Activated gamma-delta T cell (primary cell): ENCODE data around the gene PNKP.

Source experiments
- DNase-seq: peaks from one replicate; lab custom pipeline; 2025; lab: John Stamatoyannopoulos, UW
- total RNA-seq, 2 donors: gene quantifications; one replicate each; lab custom pipeline; 2026; lab: John Stamatoyannopoulos, UW

The PNKP gene
- total RNA-seq: 104 to 114 reads per million in 2 donors

DNA sequence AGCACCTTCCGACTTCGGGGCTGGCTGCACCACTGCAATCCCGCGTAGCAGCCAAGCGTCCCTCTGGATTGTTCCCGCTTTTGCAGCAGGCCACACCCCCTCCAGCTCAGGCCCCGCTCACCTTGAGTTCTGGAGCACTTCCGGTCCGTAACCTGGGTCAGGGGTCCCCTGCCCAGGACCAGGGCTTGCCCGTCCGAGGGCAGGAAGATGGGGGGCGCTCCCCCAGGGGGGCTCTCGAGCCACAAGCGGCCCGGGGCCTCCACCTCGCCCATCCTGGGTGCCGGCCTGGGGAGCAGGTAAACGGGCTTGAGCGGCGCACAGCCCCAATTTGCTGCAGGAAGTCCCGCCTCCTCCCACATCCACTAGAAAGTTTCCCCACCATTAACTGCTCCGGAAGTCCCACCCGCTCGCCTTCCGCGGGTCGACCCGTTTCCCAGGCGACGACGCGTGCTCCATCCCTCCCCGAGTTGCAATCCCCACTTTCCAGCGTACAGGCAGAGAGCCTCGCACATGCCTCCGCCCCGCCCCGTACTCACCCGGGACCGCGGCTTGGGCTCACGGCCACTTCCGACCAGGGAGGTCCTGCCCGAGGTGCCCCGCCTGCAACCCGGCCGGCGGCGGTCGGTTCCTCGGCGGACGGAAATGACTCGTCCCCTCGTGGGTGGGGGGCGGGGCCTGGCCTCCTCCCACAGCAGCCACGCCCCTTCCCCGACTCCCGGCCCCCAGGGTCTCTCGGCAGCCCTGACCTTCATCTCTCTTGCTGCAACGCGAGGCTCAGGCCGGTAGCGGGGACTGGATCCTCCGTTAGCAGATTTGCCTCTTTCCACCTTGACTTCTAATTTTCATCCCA is at the start of gene PNKP:
Gene PNKP (minus strand): TSS at position 644 of the 850 bp plus-strand sequence. CDS start 372 bp downstream, at position 272.
- peak; percentile 78 for DNase-seq

GRCh38 chr19:49915271-49915670 is 47.9 kb upstream of the PNKP start:
- no peak for DNase-seq

GRCh38 chr19:49913720-49914119 is 46.3 kb upstream of the PNKP start:
- no peak for DNase-seq

- no peak for DNase-seq
Measured at GRCh38 chr19:49912965-49913685, 45.7 kb upstream of the PNKP start.

DNA sequence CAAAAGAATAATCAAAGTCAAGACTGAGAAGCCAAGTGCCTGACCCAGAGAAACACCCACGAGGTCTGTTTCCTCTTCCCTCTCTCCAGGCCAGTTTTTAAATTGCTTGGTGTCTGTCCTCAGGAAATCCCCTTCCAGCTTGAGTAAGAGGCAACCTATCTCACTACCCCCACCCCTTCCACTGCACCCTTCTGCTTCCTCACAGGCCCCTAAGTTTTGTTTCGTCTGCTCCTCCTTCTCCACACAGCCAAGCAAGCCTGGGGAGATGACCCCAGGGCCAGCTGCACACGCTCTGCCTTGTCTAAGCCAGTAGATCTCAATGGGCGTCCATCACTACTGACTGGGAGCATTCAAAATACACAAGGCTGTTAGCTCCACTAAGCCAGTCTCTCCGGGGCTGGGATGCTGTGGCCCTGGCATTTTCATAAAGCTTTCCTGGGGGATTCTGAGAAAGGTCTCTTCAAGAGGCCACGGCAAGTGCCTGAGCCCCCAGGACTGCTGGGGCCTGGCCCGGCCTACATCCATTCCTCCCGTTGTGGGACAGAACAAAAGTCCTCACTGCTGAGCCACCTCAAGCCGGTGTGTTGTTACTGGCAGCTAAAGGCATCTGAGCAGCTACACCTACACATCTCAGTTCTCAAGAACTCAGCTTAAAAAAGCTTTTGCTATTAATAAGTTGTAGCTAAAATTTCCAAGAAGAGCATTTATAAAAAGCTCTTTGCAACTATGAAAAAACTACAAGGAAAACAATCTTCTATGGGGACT is 44.2 kb upstream of the PNKP start:
- DNase-seq: no peak

DNA sequence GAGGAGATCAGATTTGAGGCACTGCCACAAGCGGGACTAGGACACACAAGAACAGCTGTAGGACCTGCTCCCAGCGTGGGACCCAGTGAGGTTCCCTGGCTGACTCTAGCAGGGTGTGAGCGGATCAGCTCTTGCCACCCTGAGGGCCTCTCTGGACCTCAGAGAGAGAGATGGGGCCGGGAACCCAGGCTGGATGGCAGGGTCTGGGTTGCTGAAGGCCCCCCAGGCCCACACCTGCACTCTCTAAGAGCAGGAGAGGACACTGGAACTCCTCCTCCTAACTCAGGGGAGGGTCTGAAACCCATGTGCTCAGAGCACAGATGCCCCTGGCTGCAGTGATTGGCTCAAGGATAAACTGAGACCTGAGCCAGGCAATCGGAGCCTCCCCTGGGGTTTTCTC is 42.8 kb upstream of the PNKP start:
- no peak for DNase-seq

- no peak for DNase-seq
Measured at GRCh38 chr19:49908480-49909420, 41.4 kb upstream of the PNKP start.

GRCh38 chr19:49907745-49908446 is 40.5 kb upstream of the PNKP start:
- DNase-seq: no peak

DNA sequence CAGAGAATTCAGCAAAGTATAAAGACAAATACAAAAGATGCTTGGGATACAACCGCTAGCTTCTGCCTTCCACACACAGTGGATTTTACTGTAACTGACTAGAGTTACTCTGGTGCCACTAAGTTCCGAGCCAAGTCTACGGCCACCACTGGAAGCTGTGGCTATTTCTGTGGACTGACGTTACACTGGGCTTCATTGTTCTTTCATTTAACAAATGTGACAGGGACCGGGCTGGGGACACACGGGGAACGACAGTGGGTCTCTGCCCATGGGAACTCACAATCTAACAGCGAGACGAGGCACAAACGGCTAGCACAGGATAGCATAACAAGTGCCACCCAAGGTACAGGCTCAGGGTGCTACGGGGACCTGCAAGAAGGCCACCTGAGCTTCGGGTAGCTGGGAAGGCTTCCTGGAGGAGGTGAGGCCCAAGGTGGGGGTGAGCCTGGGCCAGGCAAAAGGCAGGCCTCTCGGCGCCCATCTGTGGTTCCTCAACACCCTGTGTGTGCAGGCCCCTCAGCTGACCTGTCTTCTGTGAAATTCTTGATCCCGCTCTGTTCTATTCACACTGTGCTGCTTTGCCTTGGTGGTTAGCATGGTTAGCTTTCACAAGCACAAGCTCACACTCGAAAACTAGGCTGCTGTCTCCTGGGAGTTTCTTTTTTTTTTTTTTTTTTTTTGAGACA is 39.6 kb upstream of the PNKP start:
- DNase-seq: no peak

GRCh38 chr19:49904136-49904535 is 36.8 kb upstream of the PNKP start:
- no peak for DNase-seq

DNA sequence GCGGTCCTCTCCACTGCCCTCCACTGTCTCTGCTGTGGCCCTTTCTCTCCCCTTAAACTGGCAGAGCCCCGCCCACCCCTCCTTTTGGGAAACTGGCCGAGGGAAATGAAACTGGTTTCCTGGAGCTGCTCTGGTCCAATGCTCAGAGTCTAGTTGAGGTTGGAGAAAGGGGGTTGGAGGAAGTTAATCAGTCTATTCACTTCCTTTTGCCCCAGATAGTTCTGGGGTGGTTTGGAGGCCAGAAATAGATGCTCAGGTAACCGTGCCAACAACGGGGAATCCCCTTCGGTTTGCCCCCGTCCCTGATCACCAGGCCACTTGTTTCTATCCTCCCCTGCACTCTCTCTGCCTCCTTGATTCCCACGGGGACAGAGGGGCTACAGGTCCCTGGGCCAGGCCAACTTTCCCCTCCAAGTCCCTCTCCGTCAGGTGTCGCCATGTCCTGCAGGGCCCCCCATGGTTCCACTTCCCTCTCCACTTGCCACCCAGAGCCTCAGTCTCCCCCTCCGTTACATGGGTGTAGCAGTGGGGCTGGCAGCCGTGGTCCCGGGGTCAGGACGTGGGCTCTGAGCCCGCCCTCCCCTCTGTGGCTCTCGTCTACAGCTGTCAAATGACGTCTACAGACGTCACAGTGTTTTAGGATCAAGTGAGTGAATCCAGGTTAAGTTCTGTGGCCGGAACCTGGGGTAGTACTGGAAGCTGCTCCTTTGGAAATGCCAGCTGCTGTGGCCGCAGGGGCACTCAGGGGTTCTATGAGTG is 29.7 kb upstream of the PNKP start, which contains the start of gene IL4I1:
Gene IL4I1 (minus strand): TSS at position 25 of the 759 bp plus-strand sequence. CDS start 727 bp downstream, outside the sequence.
- peak; percentile 24 for DNase-seq

DNA sequence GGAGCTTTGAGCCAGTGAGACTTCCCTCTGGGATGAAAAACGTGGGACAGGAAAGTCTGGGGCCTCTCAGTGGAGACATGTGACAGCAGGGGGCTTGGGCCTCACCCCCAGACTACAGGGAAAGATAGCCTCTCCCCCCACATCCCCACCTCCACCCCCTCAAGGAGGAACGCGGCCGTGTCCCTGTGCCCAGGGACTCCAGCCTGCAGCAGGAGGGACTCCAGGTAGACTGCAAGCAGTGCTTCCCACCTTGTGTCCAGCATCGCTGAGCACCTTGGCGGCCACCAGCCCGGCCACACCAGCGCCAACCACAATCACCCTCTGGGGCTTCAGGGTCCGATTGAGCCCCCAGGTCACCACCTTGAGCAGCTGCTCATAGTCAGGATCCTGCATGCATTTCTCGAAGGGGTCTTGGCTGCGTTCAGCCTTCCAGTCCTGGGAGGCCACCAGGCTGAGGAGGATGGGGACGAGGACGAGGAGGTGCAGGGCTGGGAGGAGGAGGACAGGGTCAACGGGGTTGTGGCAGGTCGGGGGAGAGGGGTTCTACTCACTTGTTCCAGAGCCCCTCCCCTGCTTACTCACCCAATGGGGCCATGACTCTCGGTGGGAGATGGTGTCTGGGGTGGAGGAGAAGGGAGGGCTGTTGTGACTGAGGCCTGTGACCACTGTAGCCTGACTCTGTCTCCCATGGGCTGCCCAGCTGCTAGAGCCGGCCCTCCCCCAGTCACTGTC is 28.4 kb upstream of the PNKP start:
- DNase-seq: no peak

- no peak for DNase-seq
Measured at GRCh38 chr19:49894879-49895565, 27.6 kb upstream of the PNKP start.

- no peak for DNase-seq
Measured at GRCh38 chr19:49894011-49894664, 26.8 kb upstream of the PNKP start.

- no peak for DNase-seq
Measured at GRCh38 chr19:49892716-49893115, 25.3 kb upstream of the PNKP start.

GRCh38 chr19:49891393-49891792 is 24.0 kb upstream of the PNKP start:
- no peak for DNase-seq
